LNCaP clone FGC (cell line): ENCODE measurements around the gene KRTAP1-4.
"Not testable (repeated sequence)": the region's sequence is repeated elsewhere in the genome, so short reads cannot be mapped to it uniquely, and the experiment has no call there.

Experiments
- DNase-seq: peaks from one replicate; pipeline ENCODE4 v3.0.0-alpha.2; 2011; ENCODE audit warnings: low read depth
- H3K4me3 ChIP-seq: 2 replicates; pipeline ENCODE4 v1.5.1; 2011; ENCODE audit warnings: mild to moderate bottlenecking, low read depth, low read length, control low read depth
- TF ChIP-seq, protein P1 (sequence below): IDR thresholded peaks from 2 replicates; pipeline ENCODE4 v1.5.1; 2012; ENCODE audit warnings: mild to moderate bottlenecking; ENCODE audit not compliant: control insufficient read depth, insufficient read depth; ENCODE audit errors: extremely low read depth

The KRTAP1-4 gene

DNA sequence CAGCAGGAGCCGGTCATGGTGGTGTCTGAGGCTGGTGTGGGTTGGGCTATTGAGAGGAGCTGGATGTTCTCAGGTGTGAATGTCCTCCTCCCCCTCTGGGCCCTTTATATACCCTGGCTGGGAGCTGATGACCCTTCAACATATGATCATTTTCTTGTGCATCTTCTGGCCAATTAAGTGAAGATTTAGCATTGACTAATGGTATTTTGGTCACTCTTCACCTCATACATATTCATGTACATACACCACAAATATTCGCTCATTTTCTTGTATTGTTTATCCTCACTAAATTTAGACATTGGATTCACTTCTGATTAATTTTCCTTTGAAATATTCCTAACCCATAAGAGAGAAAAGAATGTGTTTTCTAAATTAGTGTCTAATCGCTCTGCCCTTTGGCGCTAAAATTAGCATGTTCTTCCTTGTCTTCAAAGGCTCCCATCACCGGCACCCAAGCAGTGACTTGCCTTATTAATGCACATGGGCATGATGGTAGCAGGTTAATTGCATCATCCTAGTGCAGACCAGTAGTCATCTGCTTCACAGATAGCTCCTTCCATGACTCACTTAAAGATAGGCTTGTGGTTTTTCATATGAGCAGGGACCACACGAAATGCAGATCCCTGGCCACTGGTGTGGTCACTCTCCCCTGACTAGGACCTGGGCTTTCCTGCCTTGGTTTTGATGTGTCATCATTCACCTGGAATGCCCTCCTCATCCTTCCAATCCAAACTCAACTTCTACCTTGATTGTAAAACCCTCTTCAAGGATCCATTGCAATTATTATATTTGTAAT, 36.0 kb upstream of the KRTAP1-4 start, which contains the start of gene KRTAP2-4:
TSS of gene KRTAP2-4 (minus strand) at position 51 of the 796 bp plus-strand sequence. CDS start at position 17, 34 bp downstream.
- TF ChIP-seq, protein P1, sequence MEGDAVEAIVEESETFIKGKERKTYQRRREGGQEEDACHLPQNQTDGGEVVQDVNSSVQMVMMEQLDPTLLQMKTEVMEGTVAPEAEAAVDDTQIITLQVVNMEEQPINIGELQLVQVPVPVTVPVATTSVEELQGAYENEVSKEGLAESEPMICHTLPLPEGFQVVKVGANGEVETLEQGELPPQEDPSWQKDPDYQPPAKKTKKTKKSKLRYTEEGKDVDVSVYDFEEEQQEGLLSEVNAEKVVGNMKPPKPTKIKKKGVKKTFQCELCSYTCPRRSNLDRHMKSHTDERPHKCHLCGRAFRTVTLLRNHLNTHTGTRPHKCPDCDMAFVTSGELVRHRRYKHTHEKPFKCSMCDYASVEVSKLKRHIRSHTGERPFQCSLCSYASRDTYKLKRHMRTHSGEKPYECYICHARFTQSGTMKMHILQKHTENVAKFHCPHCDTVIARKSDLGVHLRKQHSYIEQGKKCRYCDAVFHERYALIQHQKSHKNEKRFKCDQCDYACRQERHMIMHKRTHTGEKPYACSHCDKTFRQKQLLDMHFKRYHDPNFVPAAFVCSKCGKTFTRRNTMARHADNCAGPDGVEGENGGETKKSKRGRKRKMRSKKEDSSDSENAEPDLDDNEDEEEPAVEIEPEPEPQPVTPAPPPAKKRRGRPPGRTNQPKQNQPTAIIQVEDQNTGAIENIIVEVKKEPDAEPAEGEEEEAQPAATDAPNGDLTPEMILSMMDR = no peak
- H3K4me3 ChIP-seq = no peak within 1 kb of the TSS
- no peak for DNase-seq

DNA sequence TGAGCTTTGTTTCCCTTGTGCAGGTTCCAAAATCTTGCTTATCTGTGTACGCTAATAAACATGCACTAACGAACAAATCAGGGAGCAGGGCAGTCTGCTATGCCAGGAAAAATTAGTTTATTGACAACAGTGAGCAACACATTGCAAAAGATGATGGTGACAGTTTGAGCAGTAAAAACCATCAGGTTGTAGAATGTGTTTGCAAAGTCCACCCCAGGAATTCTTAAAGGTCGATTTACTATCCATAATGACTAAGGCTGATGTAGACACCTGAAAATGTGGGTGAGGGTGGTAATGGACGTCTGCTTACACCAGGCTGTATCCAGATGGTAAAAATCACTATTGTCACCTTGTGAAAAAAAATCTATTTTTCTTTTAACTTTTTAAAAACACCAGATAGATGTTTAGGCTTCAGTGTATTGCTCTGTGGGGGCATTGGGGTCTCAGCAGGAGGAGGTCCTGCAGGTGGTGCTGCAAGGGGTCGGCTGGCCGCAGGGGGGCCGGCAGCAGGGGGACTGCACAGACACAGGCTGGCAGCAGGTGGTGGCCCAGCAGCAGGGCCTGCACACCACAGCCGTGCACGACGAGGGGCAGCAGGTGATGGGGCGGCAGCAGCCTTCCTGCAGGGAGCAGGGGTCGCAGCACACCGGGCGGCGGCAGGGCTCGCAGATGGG, 35.2 kb upstream of the KRTAP1-4 start:
- H3K4me3 ChIP-seq, DNase-seq: not testable (repeated sequence)

DNA sequence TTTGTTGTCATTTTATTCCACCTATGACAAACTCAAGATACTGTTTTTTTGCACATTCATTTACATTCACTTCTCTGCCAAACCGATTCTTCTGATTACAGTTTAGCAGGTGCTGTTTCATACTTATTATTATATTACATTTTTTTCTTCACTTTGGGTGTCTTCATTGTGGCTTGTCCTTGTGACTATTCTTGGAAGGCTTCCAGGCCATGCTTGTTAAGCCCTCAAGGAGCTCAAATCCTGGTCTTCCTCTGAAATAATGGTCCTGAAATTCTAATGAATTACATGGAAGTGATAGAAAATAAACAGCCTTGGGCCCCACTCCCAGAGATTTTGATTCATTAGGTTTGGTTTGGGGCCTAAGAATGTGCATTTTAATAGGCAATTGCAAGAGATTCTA, 34.3 kb upstream of the KRTAP1-4 start:
- H3K4me3 ChIP-seq = no peak overlapping the region
- TF ChIP-seq, protein P1 = no peak
- no peak for DNase-seq

- no peak overlapping the region for H3K4me3 ChIP-seq
- TF ChIP-seq, protein P1 = no peak
- DNase-seq = no peak
Observed at GRCh38 chr17:41063449-41063848, 33.5 kb upstream of the KRTAP1-4 start.

GRCh38 chr17:41061964-41062363, 32.0 kb upstream of the KRTAP1-4 start:
- no peak overlapping the region for H3K4me3 ChIP-seq
- TF ChIP-seq, protein P1 = no peak
- no peak for DNase-seq

DNA sequence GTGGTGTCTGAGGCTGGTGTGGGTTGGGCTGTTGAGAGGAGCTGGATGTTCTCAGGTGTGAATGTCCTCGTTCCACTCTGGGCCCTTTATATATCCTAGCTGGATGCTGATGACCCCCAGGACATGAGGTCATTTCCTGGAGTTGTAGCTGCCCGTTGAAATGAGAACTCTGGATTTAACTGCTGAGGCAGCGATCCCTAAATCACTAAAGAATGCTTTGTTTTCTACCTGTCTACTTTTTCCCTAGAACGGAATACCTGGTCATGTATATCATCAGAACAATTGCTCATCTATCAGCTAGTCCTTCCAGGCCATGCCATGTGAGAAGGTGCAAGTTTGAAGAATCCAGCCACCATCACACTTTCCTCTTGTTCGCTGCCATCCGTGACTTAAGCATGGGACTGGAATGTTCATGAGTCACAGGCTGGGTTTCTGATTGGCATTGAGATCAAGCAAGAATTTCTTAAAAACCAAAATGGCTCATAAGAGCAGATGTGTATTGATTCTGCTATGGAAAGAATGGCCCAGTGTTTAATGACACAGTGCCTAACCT, 30.1 kb upstream of the KRTAP1-4 start, which contains the start of gene KRTAP2-3:
TSS of gene KRTAP2-3 (minus strand) at position 63 of the 553 bp plus-strand sequence. CDS start 64 bp downstream, outside the sequence.
- H3K4me3 ChIP-seq = no peak within 1 kb of the TSS
- no peak for DNase-seq
- TF ChIP-seq, protein P1 = no peak

GRCh38 chr17:41059276-41060051, 29.5 kb upstream of the KRTAP1-4 start:
- not testable (repeated sequence) for DNase-seq

More at GRCh38 chr17:41059276-41060051, 29.5 kb upstream of the KRTAP1-4 start:
- H3K4me3 ChIP-seq = not testable (repeated sequence)
